ENCODE results near the gene RALA.
A peak's percentile ranks its signal among the peaks of the same experiment; 100 is the strongest.

Gene RALA

DNA sequence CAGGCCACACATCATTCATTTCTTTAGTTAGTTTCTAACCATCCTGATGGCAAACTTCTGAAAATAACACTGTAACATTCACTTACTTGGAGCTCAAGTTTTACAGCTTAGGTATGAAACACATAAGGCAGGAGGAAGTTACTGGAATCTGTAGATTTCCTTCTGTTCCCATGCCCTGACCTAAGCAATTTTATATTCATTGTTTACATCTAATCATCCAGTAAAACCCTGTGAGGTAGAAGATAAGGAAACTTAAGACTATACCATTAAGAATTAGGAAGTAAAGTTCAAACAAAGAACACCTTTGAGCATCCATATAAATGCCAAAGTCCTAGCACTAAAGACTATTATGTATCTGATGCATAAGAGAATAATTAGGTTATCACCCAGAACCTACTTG lies 19.5 kb downstream of the RALA start:
- TF ChIP-seq CTCF (IDR thresholded peaks at IDR 0.05; ENCODE audit: low read depth, low read length, missing control alignments) = no peak
- in situ Hi-C loops (cut with HindIII; ENCODE audit: low pct_ligation_motif_present, low sequenced_read_pairs) = no loop called here
- Histone ChIP-seq H3K27ac (no peak overlapping the region), H3K36me3 (replicated peaks) (no peaks in the 10 kb centered on the region), H3K4me3 (ENCODE audit: low read depth, low read length) (no peak overlapping the region), H3K27me3 (replicated peaks) (no peaks in the 10 kb centered on the region)
- no peak for DNase-seq

DNA sequence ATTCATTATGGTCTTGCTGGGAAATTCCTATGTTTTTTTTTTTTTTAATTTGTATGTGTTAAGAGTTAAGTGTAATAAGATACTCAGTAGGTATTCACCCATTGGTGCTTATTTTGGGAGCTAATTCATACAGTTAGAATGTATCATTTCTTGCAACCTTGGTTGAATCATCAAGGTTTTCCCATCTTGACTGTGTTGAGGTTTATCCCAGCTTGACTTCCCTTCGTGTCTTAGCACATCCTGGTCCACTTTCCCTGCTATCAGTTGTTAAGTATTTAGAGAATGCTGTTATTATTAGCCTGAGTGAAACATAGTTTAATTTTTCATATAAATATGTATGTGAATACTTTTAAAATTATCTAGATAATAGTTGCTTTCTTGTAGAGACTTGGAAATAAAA lies 20.8 kb downstream of the RALA start:
- TF ChIP-seq CTCF (IDR thresholded peaks at IDR 0.05; ENCODE audit: low read depth, low read length, missing control alignments) = no peak
- peak; percentile 47 for DNase-seq
- H3K27ac ChIP-seq = no peak overlapping the region
- in situ Hi-C loops (cut with HindIII; ENCODE audit: low pct_ligation_motif_present, low sequenced_read_pairs) = no loop called here
- no peaks in the 10 kb centered on the region for H3K27me3 ChIP-seq (replicated peaks)
- H3K4me3 ChIP-seq (ENCODE audit: low read depth, low read length) = no peak overlapping the region
- H3K36me3 ChIP-seq (replicated peaks) = no peaks in the 10 kb centered on the region

DNA sequence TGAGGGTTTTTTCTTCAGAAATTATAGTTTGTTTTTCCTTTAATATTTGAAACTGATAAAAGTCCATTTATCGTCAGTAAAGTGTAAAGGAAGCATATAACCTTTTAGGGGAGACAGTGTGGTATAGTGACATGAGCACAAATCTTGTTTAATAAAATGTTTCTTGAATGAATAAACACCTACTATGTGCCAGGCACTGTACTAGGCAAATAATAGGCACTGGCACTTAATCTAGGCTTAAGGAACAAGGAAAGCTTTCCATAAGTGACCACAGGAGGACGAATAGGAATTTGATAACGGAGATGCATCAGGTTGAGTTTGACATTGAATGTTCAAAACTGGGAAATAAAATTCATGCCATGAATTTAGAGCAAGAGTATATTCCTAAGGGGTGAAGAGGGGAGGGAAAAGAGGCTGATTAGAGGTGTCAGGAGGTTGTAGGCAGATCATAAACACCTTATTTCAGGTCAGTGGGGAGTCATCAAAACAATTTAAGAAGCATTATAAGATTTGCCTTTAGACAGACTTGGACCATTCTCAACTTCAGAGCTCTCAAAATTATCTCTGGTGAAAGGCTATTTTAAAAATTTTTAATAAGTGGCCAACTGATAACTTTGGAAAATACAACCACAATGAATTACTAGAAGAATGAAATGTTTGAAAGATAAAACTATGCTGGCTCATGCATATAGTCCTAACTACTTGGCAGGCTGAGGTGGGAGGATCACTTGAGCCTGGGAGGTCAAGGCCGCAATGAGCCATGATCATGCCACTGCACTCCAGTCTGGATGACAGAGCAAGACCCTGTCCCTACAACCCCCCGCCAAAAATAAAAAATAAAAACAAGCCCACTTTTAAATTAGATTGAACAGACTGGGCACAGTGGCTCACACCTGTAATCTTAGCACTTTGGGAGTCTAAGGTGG lies 22.4 kb downstream of the RALA start:
- H3K4me3 ChIP-seq (ENCODE audit: low read depth, low read length) = no peak overlapping the region
- H3K27ac ChIP-seq = no peak overlapping the region
- in situ Hi-C loops (cut with HindIII; ENCODE audit: low pct_ligation_motif_present, low sequenced_read_pairs) = no loop called here
- TF ChIP-seq CTCF (IDR thresholded peaks at IDR 0.05; ENCODE audit: low read depth, low read length, missing control alignments) = no peak
- DNase-seq = no peak
- no peaks in the 10 kb centered on the region for H3K36me3 ChIP-seq (replicated peaks)
- no peaks in the 10 kb centered on the region for H3K27me3 ChIP-seq (replicated peaks)

GRCh38 chr7:39647816-39648215 lies 24.4 kb downstream of the RALA start:
- no peak for TF ChIP-seq CTCF (IDR thresholded peaks at IDR 0.05; ENCODE audit: low read depth, low read length, missing control alignments)
- in situ Hi-C loops (cut with HindIII; ENCODE audit: low pct_ligation_motif_present, low sequenced_read_pairs) = no loop called here
- no peak overlapping the region for H3K4me3 ChIP-seq (ENCODE audit: low read depth, low read length)
- no peaks in the 10 kb centered on the region for H3K27me3 ChIP-seq (replicated peaks)
- no peak overlapping the region for H3K27ac ChIP-seq
- DNase-seq = no peak
- no peaks in the 10 kb centered on the region for H3K36me3 ChIP-seq (replicated peaks)

GRCh38 chr7:39650676-39651075 lies 27.3 kb downstream of the RALA start:
- Histone ChIP-seq H3K27me3 (replicated peaks) (no peaks in the 10 kb centered on the region), H3K4me3 (ENCODE audit: low read depth, low read length) (no peak overlapping the region), H3K27ac (no peak overlapping the region), H3K36me3 (replicated peaks) (no peaks in the 10 kb centered on the region)
- DNase-seq = peak; percentile 64
- no peak for TF ChIP-seq CTCF (IDR thresholded peaks at IDR 0.05; ENCODE audit: low read depth, low read length, missing control alignments)
- in situ Hi-C loops (cut with HindIII; ENCODE audit: low pct_ligation_motif_present, low sequenced_read_pairs) = no loop called here

Data from brain microvascular endothelial cell (primary cell).